DMS114 treated with DMSO at 0.1 percent for 48 hours (cell line): Measurements from ENCODE around the gene NOL8.

Experiments
- DNase-seq: peaks from one replicate; lab custom pipeline; 2025; ENCODE audit not compliant: unreplicated experiment; lab: John Stamatoyannopoulos, UW

NOL8 gene

DNA sequence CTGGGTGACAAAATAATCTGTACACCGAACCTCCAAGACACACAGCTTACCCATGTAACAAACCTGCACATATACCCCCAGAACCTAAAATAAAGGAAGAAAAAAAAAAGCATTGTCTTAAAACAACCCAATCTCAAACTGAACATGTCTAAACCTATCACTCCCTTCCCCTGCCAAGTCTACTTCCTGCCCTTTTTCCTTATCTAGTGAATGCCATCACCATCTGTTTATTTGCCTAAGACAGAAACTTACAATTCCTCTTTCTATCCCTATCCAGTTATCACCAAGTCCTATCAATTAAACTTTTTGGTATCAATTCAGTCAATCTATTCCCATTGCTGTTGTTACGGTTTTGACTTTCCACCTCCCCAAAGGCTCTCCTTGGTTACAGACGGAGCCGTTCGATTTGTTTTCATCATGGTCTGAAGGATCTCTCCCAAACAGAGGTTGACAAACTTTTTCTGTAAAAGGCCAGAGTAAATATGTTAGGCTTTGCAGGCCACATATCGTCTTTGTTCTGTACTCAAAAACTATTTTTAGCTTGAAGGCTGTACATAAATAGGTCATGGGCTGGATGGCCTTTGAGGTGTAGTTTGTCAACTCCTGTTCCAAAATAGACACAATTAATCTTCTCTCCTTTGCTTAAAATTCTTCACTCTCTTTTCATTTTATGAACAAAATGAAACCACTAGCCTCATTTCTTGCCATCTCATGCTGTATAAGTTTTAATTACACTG, 12.1 kb downstream of the NOL8 start:
- DNase-seq: no peak

DNA sequence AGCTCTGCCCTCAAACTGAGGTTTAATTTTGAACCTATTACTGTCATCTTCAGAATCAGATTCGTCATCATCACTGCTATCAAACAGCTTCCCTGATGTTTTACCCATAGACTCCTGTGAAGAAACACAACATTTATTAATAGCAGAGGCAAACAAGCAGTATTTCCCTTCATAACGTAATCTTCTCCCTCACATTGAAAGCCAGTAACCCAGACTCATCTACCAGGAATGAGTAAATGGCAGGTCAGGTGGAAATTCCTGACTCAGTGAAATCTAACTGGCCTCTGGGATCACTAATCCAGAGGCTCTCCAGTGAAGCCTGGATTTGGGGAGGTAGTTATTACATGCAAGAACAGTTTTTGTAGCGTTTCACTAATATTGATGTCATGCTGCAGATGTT, 14.6 kb downstream of the NOL8 start:
- no peak for DNase-seq

DNA sequence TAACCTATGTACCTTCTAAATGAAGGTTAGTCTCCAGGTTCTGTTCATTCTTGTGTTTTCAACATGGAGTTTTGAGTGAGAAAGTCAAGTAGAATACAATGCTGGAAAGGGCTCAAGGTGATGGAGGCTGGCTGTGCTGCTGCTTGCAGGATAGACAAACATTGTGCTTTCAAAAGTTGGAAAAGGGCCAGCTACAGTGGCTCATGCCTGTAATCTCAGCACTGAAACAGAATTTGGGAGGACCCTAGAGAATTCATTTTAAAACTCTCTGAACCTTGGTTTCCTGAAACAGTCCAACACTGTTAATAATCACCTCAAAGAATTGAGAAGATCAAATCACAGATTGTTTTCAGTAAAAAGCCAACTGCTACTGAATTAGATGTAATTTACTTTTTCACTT, 16.3 kb downstream of the NOL8 start:
- DNase-seq: no peak

DNA sequence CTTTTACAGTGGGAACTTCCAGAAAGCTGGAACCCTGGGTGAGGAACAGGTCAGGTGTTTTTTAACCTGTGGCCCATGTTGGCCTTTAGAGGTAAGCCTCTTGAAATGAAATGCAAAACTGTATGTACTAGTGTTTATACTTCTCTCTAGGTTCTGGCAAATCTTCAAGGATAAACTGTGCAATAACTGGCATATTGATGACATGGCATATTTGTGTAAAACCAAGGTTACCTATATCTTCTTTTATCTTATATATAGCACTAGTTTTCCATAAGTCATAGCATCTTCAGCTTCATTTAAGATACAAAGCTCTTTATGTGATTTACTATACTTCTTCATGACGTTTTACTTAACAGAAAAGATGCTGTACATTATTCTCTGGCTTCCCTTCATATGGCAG, 24.2 kb downstream of the NOL8 start:
- no peak for DNase-seq

DNA sequence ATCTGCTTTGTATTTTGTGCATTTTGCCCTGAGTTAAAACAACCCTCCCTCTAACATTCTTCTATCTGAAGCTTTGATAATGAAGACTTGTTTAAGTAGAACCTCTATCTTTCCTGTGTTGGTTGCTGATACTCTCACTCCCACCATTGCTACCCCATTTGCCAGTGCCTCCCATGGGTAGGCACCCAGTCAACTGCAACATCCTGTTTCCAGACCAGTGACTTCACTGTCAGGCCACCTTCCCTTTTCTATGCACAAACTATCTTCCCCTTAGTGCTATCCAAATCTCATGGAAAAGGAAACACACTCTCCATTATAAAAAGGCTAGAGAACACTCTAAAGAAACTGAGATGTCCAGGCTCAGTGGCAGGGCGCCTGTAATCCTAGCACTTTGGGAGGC, 26.0 kb downstream of the NOL8 start:
- DNase-seq: no peak

DNA sequence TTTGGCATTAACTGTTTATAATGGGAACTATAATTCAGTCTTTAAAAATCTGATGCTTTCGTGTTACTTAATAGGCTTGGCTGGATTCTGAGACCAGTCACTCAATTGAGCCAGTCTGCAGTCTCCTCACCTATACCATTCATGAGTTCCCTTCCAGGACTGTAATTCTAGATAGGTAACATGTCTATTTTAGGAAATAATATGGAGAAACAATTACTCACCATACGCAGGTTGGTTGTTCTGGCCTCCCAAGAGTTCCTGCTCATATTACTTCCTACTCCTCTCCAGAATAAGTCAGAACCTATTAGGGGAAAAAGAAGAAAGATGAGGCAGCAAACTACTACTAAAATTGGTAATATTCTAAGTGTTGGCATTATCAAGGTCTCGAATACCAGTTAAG, 27.1 kb downstream of the NOL8 start:
- DNase-seq: no peak

DNA sequence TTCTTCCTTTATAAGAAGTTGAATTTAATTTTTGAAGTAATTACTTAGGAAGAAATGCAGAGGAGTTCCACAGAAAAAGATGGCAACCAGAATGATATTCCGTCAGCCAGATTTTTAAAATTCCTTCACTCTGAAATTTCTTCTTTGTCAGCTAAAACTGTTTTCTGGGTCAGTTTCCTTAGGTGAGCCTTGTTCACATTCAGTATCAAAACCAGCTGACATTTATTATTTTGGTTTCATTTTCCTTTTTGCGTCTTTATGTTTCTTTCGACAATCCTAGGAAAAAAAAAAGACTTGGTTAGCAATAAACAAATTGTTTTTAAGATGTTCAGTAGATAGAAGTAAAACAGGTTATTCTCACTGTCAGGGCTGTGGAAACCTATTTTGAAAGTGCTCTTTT, 27.5 kb downstream of the NOL8 start:
- DNase-seq: no peak

DNA sequence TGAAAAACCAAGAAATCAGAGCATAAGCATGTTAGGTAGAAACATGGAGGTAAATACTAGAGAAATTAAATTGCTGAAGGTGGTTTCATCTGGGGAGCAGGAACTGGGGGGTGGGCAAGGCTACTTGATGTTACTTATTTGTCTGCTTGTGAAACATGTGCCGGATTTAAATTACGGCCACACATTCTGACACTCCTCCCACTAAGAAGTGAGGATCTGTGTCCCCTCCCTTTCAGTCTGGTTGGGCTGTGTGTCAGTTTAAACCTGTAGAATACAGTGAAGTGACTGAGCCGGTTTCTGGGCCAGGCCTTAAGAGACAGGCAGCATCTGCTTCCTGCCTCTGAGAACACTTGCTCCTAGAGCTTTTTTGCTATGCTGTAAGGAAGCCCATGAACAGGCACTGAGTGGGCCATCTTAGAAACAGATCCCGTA, 29.3 kb downstream of the NOL8 start:
- no peak for DNase-seq

DNA sequence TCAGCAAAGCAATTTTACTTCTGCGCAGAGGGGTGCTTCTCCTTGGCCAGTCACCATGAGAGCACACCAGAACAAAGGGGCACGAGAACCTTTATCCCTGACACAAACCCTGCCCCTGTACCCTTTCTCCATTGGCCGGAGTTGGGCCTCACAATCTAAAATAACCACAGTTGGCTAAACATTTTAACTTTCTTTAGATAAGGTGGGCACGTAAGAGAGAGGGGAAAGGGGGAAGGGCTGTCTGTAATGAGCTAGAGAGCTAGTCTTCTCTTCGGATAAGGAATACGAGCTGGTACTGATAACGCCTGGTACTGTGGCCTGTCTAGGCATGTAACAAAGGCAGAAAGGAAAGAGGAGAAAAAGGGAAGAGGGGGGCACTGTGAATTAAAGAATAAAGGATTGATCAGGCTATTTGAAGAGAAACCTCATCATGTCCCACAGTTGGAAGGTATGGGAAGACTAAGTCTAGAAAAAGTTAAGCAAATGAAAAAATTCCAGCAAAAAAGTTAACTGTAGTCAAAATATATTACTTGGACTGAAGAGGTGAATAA, 29.8 kb downstream of the NOL8 start:
- no peak for DNase-seq

DNA sequence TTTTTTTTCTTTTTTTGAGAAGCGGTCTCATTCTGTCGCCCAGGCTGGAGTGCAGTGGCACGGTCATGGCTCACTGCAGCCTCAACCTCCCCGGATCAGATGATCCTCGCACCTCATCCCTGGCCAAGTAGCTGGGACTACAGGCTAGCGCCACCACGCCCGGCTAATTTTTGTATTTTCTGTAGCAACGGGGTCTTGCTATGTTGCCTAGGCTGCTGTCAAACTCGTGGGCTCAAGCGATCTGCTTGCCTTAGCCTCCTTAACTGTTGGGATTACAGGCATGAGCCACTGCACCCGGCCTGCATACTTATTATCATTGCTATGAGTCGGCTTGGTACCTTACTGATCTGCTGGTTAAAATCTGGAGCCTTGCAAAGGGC, 30.9 kb downstream of the NOL8 start:
- DNase-seq: no peak

DNA sequence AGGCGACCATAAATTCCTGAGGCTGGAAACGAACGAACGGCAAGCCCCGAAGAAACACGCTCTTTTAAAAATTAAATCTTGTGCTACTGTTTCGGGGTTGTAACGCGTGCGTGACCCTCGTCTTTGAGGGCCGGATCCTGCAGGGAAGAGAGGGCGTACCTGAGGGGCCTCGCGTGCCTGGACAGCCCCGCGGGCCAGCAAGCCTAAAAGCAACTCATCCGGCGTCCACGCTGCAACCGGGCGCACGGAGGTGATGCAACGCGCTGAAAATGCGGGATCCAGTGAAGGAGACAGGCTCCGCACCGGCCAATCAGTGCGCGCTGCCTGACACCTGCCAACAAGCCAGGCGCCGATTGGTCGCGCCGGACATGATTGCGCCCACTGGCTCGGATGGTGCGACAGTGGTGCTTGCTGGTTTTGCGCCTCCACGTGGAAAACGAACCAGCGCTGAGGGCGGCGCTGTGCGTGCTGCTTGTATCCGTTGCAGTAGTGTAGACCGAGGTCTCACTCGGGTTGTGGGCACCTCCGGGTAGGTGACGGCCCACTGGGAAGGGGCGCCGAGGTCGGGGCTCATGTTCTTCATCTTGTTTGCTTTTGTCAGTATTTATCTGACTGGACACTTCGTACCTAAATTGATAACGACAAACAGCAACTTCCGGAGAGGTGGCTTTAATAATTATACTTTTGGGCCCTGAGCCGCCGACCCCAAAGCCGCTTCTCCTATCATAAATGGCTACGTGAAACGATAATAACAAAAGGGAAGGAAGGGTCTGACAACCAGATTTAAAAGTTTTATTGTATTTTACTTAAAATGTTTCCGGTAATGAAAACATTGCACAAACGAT, 31.5 kb downstream of the NOL8 start, which contains the start of gene IARS1:
IARS1 (minus strand) TSS at position 246 of the 845 bp plus-strand sequence. CDS start 4,278 bp downstream, outside the sequence.
- DNase-seq: peak; percentile 80

DNA sequence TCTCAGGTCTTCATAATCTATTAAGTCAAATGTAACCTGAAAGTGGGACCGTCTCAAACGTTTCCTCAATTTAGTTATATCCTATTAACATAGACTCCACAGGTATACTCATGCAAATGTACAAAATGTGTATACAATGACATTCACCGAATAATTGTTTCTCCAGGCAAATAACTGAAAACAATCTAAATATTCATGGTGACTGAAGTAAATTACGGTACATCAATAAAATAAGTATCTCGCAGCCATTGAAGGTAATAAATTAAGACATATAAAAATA, 32.1 kb downstream of the NOL8 start:
- DNase-seq: no peak

DNA sequence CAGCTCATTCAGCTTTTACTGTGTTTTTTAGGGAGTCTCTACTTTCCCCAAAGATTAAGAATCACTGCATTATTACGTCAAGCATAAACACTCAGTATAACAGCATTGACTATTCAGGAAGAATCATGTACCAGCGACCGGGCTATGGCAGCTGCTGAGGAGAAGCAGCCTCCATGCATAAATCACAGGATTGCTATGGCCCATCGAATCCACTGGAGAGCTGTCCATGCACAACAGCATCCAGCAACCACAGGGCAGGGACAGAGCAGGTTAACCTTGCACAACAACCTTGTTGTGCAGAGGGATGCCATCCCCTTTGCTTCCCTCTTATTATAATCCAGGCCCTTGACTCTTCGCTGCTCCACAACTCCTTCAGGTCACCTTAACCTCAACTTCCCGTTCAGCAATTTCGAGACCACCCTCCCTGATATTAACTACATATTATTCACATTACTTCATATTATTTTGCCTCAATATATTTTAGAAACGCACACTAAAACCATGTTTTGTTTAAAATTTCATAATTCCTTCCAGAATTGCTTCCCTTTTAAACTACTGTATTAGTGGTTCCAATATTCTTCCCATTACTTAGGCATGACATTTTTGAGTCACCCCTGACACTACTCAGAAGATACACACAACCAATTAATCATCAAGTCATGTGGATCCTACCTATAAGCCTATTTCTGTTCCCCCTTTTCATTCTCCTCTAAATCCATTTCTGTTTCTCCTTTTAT, 32.6 kb downstream of the NOL8 start:
- DNase-seq: no peak

DNA sequence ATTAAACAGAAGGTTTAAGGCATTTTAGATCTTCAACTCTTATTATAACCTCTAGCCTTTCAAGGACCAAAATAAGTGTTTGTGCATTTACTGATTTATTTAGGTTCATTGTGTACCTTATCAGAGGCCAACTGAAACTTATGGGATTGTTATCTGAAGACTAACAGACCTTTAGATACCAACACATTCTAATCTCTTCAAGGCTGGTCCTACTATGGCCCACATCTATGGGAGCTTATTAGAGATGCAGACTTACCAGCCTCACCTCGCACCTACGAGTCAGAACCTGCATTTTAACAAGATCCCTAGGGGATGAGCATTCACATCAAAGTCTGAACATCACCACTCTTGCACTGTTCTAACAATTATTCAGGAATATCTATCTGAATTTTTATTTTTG, 33.6 kb downstream of the NOL8 start:
- DNase-seq: no peak

DNA sequence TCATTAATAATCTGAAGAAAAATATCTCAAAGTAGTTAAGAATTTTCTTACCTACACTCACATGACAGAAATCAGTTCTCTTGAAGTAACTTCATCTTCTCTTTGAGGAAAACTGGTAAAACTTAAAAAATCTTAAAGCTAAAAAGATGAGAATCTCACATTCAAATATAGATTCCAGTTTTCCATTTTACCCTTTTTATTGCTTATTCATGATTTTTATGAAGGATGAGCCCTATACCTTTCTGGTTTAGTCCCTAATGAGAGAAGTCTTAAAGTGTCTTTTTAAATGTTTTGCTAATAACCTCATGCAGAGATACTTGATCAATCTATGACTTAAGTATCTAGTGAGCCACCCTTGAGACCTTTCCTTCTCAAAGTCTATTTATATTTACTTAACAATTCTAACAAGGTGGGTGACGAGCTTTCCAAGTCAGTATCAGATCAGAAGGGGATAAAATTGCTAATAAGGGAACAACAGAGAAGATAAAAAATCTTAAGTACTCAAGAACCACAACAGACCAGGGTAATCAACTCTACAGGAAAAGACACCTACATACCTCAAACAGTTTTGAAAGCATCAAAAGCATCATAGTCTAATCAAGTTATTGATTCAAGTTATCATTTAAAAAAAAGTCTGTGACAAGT, 34.2 kb downstream of the NOL8 start:
- no peak for DNase-seq

DNA sequence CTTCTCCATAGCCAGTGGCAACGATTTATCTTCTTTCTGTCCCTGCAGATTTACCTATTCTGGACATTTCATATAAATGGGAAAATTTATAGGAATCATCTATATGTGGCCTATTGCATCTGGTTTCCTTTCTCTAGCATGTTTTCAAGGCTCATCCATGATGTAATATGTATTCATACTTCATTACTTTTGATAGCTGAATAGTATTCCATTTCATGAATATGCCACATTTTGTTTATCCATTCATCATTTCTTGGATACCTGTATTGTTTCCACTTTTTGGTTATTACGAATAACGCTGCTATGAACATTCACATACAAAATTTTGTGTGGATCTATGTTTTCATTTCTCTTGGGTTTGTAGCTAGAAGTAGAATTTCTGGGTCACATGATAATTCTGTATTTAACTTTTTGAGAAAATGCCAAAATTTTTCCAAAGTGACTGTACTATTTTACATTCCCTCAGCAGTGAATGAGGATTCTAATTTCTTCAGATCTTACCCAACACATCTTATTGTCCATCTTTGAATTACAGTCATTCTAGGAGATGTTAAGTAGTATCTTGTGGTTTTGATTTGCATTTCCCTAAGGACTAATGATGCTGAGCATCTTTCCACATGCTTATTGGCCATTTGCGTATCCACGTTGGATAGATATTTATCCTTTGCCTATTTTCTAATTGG, 35.3 kb downstream of the NOL8 start:
- DNase-seq: no peak

DNA sequence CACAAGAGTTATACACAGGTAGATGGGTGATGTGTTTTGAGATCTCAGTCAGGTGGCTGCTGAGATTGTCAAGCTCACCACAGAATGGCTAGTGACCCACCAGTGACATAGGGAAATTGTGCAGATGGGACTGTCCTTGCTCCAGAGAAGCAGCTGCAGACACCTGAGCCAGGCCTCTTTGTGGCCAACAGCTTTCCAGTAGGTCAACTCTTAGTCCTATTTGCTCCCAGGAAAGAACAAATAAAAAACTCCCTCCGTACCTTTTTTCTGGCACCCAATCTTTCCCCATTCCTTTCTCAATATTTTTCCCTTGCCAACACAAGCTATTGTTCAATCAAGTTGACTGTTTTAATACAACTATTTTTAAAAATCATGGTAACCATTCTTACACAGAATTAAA, 45.8 kb downstream of the NOL8 start:
- DNase-seq: no peak

DNA sequence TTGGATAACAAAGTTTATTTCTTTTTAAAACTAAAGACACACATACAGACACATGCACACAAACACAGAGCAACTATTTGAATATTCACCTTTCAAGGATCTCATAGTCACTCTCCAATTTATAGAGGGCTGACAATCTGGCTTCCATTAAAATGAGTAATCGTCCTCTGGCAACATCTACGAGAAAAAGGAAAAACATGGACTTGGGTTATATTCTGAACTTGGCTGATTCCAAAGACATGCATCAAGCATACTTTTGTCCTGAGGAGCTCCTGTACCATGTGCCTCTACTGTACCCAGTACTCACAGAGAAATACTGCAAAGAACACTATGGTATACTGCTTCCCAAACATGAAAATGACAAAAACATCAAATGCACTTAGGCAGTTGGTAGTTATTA, 47.0 kb downstream of the NOL8 start:
- DNase-seq: no peak

DNA sequence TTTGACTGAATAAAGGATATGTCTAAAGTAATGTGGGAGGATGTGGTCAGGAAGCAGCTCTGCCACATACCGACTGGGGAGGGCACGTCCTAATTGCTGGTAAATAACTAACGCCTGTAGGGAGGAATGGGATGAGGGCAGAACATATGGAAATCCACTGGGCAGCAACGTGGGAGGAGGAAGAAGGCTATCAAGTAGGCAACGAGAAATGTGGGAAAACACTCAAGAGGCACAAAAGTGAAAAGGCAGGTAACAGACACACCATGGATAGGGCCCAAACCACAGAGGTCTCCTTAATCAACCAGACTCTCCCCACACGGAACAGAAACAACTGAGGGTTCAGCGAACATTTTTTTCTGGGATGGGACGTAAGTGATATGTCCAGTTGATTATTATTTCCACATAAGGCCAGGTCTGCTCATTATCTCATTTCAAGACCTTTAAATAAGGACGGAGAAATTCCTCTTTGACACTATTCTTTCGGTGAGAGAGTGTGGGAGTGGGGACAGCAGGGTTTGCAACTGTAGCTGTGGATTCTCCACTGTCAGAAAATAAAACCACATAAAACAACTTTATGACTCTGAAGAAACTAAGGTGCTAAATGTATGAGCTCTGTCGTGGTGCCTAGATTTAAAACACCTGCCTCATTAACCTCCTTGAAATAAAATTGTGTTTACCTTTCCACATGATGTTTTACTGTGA, 48.7 kb downstream of the NOL8 start:
- DNase-seq: no peak

DNA sequence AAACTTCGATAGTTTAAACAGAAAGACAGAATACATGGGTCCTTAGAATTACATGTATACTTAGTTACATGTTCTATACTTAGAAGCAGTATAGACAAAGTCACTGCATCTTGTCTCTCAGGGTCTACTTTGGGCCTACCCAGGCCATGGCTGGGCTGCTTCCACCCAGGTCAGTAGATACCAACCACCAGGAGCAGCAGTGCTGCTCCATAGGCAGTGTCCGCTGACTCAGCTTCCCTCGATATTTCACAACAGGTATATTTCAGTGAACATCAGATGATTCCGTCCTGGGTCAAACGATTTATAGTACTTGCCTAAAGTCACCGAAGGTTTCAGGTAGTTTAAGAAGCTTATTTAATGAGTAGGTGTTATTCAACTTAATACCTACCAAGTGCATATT, 49.6 kb downstream of the NOL8 start:
- no peak for DNase-seq
